Parathyroid adenoma (tissue), 2 donors: Measurements from ENCODE around the gene MGA.
"Not testable (repeated sequence)": the region's sequence is repeated elsewhere in the genome, so short reads cannot be mapped to it uniquely, and the experiment has no call there.

Experiments used
- H2AFZ ChIP-seq: fragments of 300-600 bp; sonication (generic); one replicate; pipeline ENCODE4 v1.7.0; 2017; ENCODE audit warnings: antibody characterized with exemption, mild to moderate bottlenecking
- H3K27ac ChIP-seq: fragments of 300-600 bp; sonication (generic); one replicate; pipeline ENCODE4 v1.7.0; 2017
- H3K27me3 ChIP-seq: fragments of 300-600 bp; sonication (generic); one replicate; pipeline ENCODE4 v1.7.0; 2017; ENCODE audit warnings: low read length; ENCODE audit not compliant: control insufficient read depth, insufficient read depth
- H3K36me3 ChIP-seq: fragments of 300-600 bp; sonication (generic); one replicate; pipeline ENCODE4 v1.7.0; 2017; ENCODE audit warnings: low read length; ENCODE audit not compliant: control insufficient read depth, insufficient read depth
- H3K4me1 ChIP-seq: fragments of 300-600 bp; sonication (generic); one replicate; pipeline ENCODE4 v1.7.0; 2017; ENCODE audit warnings: control low read depth
- H3K4me2 ChIP-seq: fragments of 300-600 bp; sonication (generic); one replicate; pipeline ENCODE4 v1.7.0; 2017; ENCODE audit warnings: low read length
- H3K4me3 ChIP-seq: fragments of 300-600 bp; sonication (generic); one replicate; pipeline ENCODE4 v1.7.0; 2017; ENCODE audit warnings: low read depth, low read length
- H3K79me2 ChIP-seq: fragments of 300-600 bp; sonication (generic); one replicate; pipeline ENCODE4 v1.7.0; 2017; ENCODE audit warnings: control low read depth
- H3K9ac ChIP-seq: fragments of 300-600 bp; sonication (generic); one replicate; pipeline ENCODE4 v1.7.0; 2017; ENCODE audit warnings: mild to moderate bottlenecking
- H3K9me3 ChIP-seq: fragments of 300-600 bp; sonication (generic); one replicate; pipeline ENCODE4 v1.7.0; 2017; ENCODE audit warnings: low read length; ENCODE audit not compliant: control insufficient read depth
- CTCF ChIP-seq: fragments of 300-600 bp; sonication (generic); IDR thresholded peaks from one replicate; pipeline ENCODE4 v1.7.0; 2017; ENCODE audit warnings: antibody characterized with exemption, mild to moderate bottlenecking
- donor health status: primary hyperparathyroidism.

Gene MGA

GRCh38 chr15:41732483-41732882 lies 72.3 kb downstream of the MGA start:
- no peak overlapping the region for H3K4me3 ChIP-seq
- no peak for TF ChIP-seq CTCF
- no peaks in the 10 kb centered on the region for H3K79me2 ChIP-seq
- no peak overlapping the region for H3K9ac ChIP-seq
- no peak overlapping the region for H3K4me2 ChIP-seq
- no peaks in the 10 kb centered on the region for H3K36me3 ChIP-seq
- H3K27ac ChIP-seq, result no peak overlapping the region
- no peaks in the 10 kb centered on the region for H3K9me3 ChIP-seq
- H3K27me3 ChIP-seq, result no peaks in the 10 kb centered on the region
- no peak overlapping the region for H2AFZ ChIP-seq
- H3K4me1 ChIP-seq, result no peaks in the 10 kb centered on the region

GRCh38 chr15:41734079-41734478 lies 73.9 kb downstream of the MGA start:
- no peak overlapping the region for H3K9ac ChIP-seq
- H2AFZ ChIP-seq, result no peak overlapping the region
- no peaks in the 10 kb centered on the region for H3K36me3 ChIP-seq
- no peaks in the 10 kb centered on the region for H3K79me2 ChIP-seq
- H3K9me3 ChIP-seq, result no peaks in the 10 kb centered on the region
- H3K27ac ChIP-seq, result no peak overlapping the region
- H3K27me3 ChIP-seq, result no peaks in the 10 kb centered on the region
- H3K4me3 ChIP-seq, result no peak overlapping the region
- no peak overlapping the region for H3K4me2 ChIP-seq
- no peak for TF ChIP-seq CTCF
- H3K4me1 ChIP-seq, result no peaks in the 10 kb centered on the region

- no peaks in the 10 kb centered on the region for H3K36me3 ChIP-seq
- no peak overlapping the region for H3K9ac ChIP-seq
- H2AFZ ChIP-seq, result no peak overlapping the region
- H3K9me3 ChIP-seq, result no peaks in the 10 kb centered on the region
- H3K4me2 ChIP-seq, result no peak overlapping the region
- no peaks in the 10 kb centered on the region for H3K79me2 ChIP-seq
- no peak for TF ChIP-seq CTCF
- H3K4me1 ChIP-seq, result no peaks in the 10 kb centered on the region
- H3K27me3 ChIP-seq, result no peaks in the 10 kb centered on the region
- no peak overlapping the region for H3K27ac ChIP-seq
- no peak overlapping the region for H3K4me3 ChIP-seq
Measured at GRCh38 chr15:41735046-41735445, 74.8 kb downstream of the MGA start.

GRCh38 chr15:41735492-41735891 lies 75.3 kb downstream of the MGA start:
- not testable (repeated sequence) for H3K4me1 ChIP-seq, H3K27ac ChIP-seq, H3K9me3 ChIP-seq, H3K36me3 ChIP-seq, H3K4me3 ChIP-seq, H3K79me2 ChIP-seq, H3K9ac ChIP-seq, H2AFZ ChIP-seq, H3K4me2 ChIP-seq, H3K27me3 ChIP-seq

- Histone ChIP-seq H3K79me2 (no peaks in the 10 kb centered on the region), H3K36me3 (no peaks in the 10 kb centered on the region), H3K4me2 (no peak overlapping the region), H2AFZ (no peak overlapping the region), H3K27ac (no peak overlapping the region), H3K9me3 (no peaks in the 10 kb centered on the region), H3K4me3 (no peak overlapping the region), H3K27me3 (no peaks in the 10 kb centered on the region), H3K9ac (no peak overlapping the region), H3K4me1 (no peaks in the 10 kb centered on the region)
- no peak for TF ChIP-seq CTCF
Measured at GRCh38 chr15:41746802-41747201, 86.6 kb downstream of the MGA start.
